Mesenchymal stem cell (in vitro differentiated cells and primary cell): ENCODE measurements around the gene SLF1.

Source experiments
- DNase-seq: peaks from one replicate; pipeline ENCODE4 v3.0.0-alpha.2; 2013
- H2AFZ ChIP-seq: one replicate; pipeline ENCODE4 v1.6.1; 2013; ENCODE audit warnings: low read depth, mild to moderate bottlenecking, control low read depth, inconsistent platforms, low read length, moderate library complexity
- H2AK5ac ChIP-seq: 2 replicates; pipeline ENCODE4 v1.6.1; 2013; ENCODE audit warnings: low read length, moderate library complexity, mild to moderate bottlenecking, inconsistent platforms; ENCODE audit not compliant: severe bottlenecking
- H2BK120ac ChIP-seq: one replicate; pipeline ENCODE4 v1.6.1; 2013; ENCODE audit warnings: low read depth, mild to moderate bottlenecking, inconsistent platforms, low read length, moderate library complexity
- H2BK12ac ChIP-seq, 2 experiments: one replicate each; pipeline ENCODE4 v1.6.1; 2013; ENCODE audit warnings: inconsistent platforms in 2 of 2, low read length in 2 of 2, mild to moderate bottlenecking in 2 of 2, moderate library complexity in 2 of 2, control low read depth in 1 of 2
- H2BK15ac ChIP-seq: one replicate; pipeline ENCODE4 v1.6.1; 2013; ENCODE audit warnings: mild to moderate bottlenecking, low read depth, inconsistent platforms; ENCODE audit not compliant: poor library complexity, severe bottlenecking
- H2BK5ac ChIP-seq: 2 replicates; pipeline ENCODE4 v1.6.1; 2013; ENCODE audit warnings: low read depth, mild to moderate bottlenecking, low read length, control low read depth, inconsistent platforms; ENCODE audit not compliant: poor library complexity, severe bottlenecking
- H3K14ac ChIP-seq, 2 experiments: one replicate each; pipeline ENCODE4 v1.6.1; 2013; ENCODE audit warnings: inconsistent platforms in 2 of 2, low read length in 2 of 2, control low read depth in 1 of 2, mild to moderate bottlenecking in 1 of 2, moderate library complexity in 1 of 2
- H3K18ac ChIP-seq, 2 experiments: one replicate each; pipeline ENCODE4 v1.6.1; 2013; ENCODE audit warnings: inconsistent platforms in 2 of 2, low read length in 2 of 2, control low read depth in 1 of 2, low read depth in 1 of 2, mild to moderate bottlenecking in 1 of 2
- H3K23ac ChIP-seq, 2 experiments: one replicate each; pipeline ENCODE4 v1.6.1; 2013; ENCODE audit warnings: inconsistent platforms in 2 of 2, low read length in 2 of 2, mild to moderate bottlenecking in 2 of 2, moderate library complexity in 2 of 2, control low read depth in 1 of 2
- H3K27ac ChIP-seq: 2 replicates; pipeline ENCODE4 v1.5.1; 2013; ENCODE audit warnings: mild to moderate bottlenecking, moderate library complexity, low read length, control low read depth, inconsistent platforms; ENCODE audit not compliant: poor library complexity, severe bottlenecking
- H3K27me3 ChIP-seq, 2 experiments: 2 replicates each; pipeline versions ENCODE4 v1.6.1 to v1.7.0; 2013; ENCODE audit warnings: low read length in 2 of 2, mild to moderate bottlenecking in 2 of 2, moderate library complexity in 2 of 2, control low read depth in 1 of 2, inconsistent platforms in 1 of 2; ENCODE audit not compliant: control insufficient read depth in 1 of 2, insufficient read depth in 1 of 2
- H3K36me3 ChIP-seq, 2 experiments: 2 replicates each; pipeline versions ENCODE4 v1.6.1 to v1.7.0; 2013; ENCODE audit warnings: low read length in 2 of 2, control low read depth in 1 of 2, inconsistent platforms in 1 of 2, low read depth in 1 of 2, mild to moderate bottlenecking in 1 of 2; ENCODE audit not compliant: insufficient read depth in 2 of 2, control insufficient read depth in 1 of 2
- H3K4ac ChIP-seq, 2 experiments: one replicate each; pipeline ENCODE4 v1.6.1; 2013; ENCODE audit warnings: inconsistent platforms in 2 of 2, low read length in 2 of 2, mild to moderate bottlenecking in 2 of 2, moderate library complexity in 2 of 2, control low read depth in 1 of 2, low read depth in 1 of 2
- H3K4me1 ChIP-seq: 2 replicates; pipeline ENCODE4 v1.6.1; 2013; ENCODE audit warnings: low read depth, low read length, control low read depth; ENCODE audit not compliant: control insufficient read depth, insufficient read depth
- H3K4me2 ChIP-seq: 2 replicates; pipeline ENCODE4 v1.6.1; 2013; ENCODE audit warnings: low read length, mild to moderate bottlenecking, inconsistent platforms; ENCODE audit not compliant: poor library complexity, severe bottlenecking
- H3K4me3 ChIP-seq, 2 experiments: 2 replicates each; pipeline versions ENCODE4 v1.5.1 to v1.7.0; 2013; ENCODE audit warnings: low read length in 2 of 2, mild to moderate bottlenecking in 2 of 2, control low read depth in 1 of 2, low read depth in 1 of 2; ENCODE audit not compliant: insufficient read depth in 1 of 2
- H3K79me1 ChIP-seq: replicated peaks from 2 replicates; pipeline ENCODE4 v1.6.1; 2013; ENCODE audit warnings: mild to moderate bottlenecking, control low read depth, low read length, inconsistent platforms; ENCODE audit not compliant: poor library complexity, severe bottlenecking
- H3K9ac ChIP-seq: 2 replicates; pipeline ENCODE4 v1.7.0; 2013; ENCODE audit warnings: mild to moderate bottlenecking, low read length, moderate library complexity
- H3K9me3 ChIP-seq: 2 replicates; pipeline ENCODE4 v1.7.0; 2013; ENCODE audit warnings: mild to moderate bottlenecking, low read length; ENCODE audit not compliant: control insufficient read depth
- H4K8ac ChIP-seq: one replicate; pipeline ENCODE4 v1.6.1; 2013; ENCODE audit warnings: inconsistent platforms, mild to moderate bottlenecking, low read length, moderate library complexity
- H4K91ac ChIP-seq: one replicate; pipeline ENCODE4 v1.6.1; 2013; ENCODE audit warnings: mild to moderate bottlenecking, low read length, inconsistent platforms
- WGBS: methylation state at CpG from one replicate; pipeline ENCODE4 v1.1.7; 2013; ENCODE audit warnings: mixed read lengths; 5-methylcytosine and 5-hydroxymethylcytosine counted together

The SLF1 gene

DNA sequence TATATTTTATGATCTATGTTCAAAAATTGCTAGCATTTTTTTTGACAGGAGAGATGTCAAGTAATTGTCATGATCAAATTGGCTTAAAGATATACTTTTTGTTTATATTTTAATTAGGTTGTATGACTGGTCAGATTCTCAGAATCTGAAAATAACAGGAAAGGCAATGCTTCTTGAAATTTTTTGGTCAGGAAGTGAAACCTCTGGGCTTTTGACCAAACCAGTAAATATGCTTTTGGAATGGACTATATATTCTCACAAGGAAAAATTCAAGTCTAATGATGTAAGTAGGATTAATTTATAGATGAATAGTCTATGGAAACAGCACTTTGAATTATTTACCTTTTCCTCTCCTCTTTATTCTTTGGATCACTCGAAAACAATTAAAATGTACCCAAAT, 52.3 kb downstream of the SLF1 start:
- Histone ChIP-seq H3K14ac (no peak overlapping the region), H2BK5ac (no peak overlapping the region), H4K91ac (no peak overlapping the region), H3K27me3 (no peaks in the 10 kb centered on the region), H3K79me1 (no peaks in the 10 kb centered on the region), H3K4me3 (no peak overlapping the region), H2BK120ac (no peak overlapping the region), H2AFZ (no peak overlapping the region), H3K36me3 (peaks cover 0 to 5% of the 10 kb centered on the region in 2 experiments), H3K4me2 (no peak overlapping the region), H4K8ac (no peak overlapping the region), H2BK12ac (no peak overlapping the region), H2AK5ac (no peak overlapping the region), H3K23ac (no peak overlapping the region), H3K9ac (no peak overlapping the region), H3K4me1 (no peaks in the 10 kb centered on the region), H3K18ac (no peak overlapping the region), H3K27ac (no peak overlapping the region), H3K9me3 (no peaks in the 10 kb centered on the region), H3K4ac (no peak overlapping the region), H2BK15ac (no peak overlapping the region)
- no CpG with 5 or more reads among the region's 1 CpG for WGBS
- no peak for DNase-seq

DNA sequence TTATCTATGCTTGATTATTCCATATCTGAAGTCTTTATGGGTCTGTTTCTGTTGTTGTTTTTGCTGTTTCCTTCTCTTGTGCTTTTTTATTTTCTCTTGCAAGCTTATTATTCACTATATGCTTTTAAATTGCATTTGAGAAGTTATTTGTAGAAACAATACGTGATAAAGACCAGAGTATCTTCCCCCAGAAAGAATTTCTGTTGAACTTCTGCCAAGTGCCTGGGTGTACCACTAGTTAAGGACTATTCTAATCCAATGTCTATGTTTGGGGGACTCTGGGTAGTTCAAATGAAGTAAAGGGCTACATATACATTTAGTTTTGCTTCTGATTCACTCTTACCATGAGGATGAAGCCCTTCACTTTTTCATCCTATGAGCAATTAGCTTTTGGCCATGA, 54.3 kb downstream of the SLF1 start:
- H2BK120ac ChIP-seq: no peak overlapping the region
- H3K27me3 ChIP-seq: no peaks in the 10 kb centered on the region
- peaks cover 0 to 5% of the 10 kb centered on the region in 2 experiments for H3K36me3 ChIP-seq
- H3K4ac ChIP-seq: no peak overlapping the region
- H4K8ac ChIP-seq: no peak overlapping the region
- H3K4me3 ChIP-seq: no peak overlapping the region
- 100% methylated on average over 1 of the region's 1 CpG for WGBS
- H4K91ac ChIP-seq: no peak overlapping the region
- no peak overlapping the region for H2AK5ac ChIP-seq
- H2BK12ac ChIP-seq: no peak overlapping the region
- no peak overlapping the region for H3K14ac ChIP-seq
- no peak overlapping the region for H2BK5ac ChIP-seq
- no peaks in the 10 kb centered on the region for H3K79me1 ChIP-seq
- no peaks in the 10 kb centered on the region for H3K9me3 ChIP-seq
- no peak overlapping the region for H2BK15ac ChIP-seq
- H3K18ac ChIP-seq: no peak overlapping the region
- no peak overlapping the region for H3K9ac ChIP-seq
- H3K27ac ChIP-seq: no peak overlapping the region
- H3K4me1 ChIP-seq: no peaks in the 10 kb centered on the region
- H3K4me2 ChIP-seq: no peak overlapping the region
- no peak for DNase-seq
- no peak overlapping the region for H2AFZ ChIP-seq
- H3K23ac ChIP-seq: no peak overlapping the region

DNA sequence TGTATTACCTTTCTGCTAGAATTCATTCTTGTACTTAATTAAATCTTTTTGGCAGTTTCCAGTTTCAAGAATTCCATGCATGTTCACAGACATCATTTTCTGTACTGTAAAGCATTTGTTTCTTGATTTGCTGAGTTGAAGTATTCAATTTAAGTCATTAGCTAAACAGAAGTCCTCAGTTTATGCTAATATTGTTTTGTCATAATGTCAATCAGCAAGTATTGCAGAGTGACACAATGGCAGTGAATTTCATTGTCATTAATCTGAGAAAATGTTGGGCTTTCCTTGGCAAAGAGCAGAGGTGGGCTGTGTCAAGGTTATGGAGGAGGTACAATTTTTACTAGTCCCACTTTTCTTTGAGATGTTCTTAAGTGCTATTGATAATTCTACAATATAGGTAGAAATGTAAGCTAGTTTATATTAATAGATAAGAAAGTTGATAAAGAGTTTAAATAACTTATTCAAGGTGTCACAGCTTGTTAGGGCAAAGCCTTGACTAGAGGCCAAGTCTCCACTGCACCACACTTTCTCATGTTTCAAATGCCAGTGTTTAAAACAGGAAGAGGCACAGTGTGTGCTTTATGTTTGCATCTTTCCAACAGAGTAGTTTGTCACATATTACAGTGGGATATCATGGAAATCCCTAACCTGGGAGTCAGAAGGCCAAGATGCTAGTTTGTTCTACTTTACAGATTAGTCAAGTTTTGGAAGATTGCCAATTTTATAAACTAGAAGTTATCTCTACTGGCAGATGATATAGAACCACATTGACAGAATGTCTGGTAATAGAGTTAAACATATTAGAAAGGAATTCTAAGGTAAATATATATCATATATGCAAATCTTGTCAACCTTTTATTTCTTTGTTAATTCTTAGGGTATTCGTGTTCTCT, 56.3 kb downstream of the SLF1 start:
- Histone ChIP-seq H3K27me3 (no peaks in the 10 kb centered on the region), H2BK15ac (no peak overlapping the region), H3K36me3 (no peaks in the 10 kb centered on the region), H4K91ac (no peak overlapping the region), H3K27ac (no peak overlapping the region), H3K79me1 (no peaks in the 10 kb centered on the region), H3K9me3 (no peaks in the 10 kb centered on the region), H3K23ac (no peak overlapping the region), H4K8ac (no peak overlapping the region), H3K14ac (no peak overlapping the region), H2BK120ac (no peak overlapping the region), H2AK5ac (no peak overlapping the region), H3K4ac (no peak overlapping the region), H3K18ac (no peak overlapping the region), H3K4me3 (no peak overlapping the region), H3K4me1 (no peaks in the 10 kb centered on the region), H3K4me2 (no peak overlapping the region), H2AFZ (no peak overlapping the region), H2BK12ac (no peak overlapping the region), H2BK5ac (no peak overlapping the region), H3K9ac (no peak overlapping the region)
- no CpG with 5 or more reads among the region's 1 CpG for WGBS
- peak; percentile 18 for DNase-seq

DNA sequence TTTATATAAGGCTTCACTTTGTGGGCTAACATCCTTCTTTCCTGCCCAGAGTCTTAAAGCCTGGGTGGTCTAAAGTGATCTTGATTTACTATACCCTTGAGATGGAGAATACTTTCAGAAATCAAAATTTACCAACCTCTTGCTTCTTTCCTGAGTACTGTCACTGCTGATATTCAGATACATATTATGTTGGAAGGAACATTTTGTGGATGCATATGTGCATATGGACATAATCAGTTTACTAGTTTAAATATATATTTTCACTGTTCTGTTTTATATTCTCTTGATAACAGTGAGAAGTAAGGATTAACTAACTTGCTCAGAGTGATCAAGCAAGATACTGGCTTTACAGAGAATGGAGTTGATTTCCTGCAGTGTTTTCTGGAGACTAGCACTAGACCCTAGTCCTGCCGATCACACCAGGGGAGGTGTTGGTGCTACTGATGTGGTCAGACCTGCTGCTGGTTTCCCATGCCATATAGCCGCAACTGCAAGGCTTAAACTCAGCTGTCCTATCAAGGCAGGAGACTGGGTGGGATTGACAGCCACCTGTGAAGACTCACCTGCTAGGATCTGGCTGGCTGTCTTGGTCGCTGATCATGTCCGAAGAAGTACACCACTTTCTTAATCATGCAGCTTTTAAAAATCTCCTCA, 57.6 kb downstream of the SLF1 start:
- Histone ChIP-seq H3K9ac (no peak overlapping the region), H3K36me3 (no peaks in the 10 kb centered on the region), H3K18ac (no peak overlapping the region), H3K27ac (no peak overlapping the region), H2AFZ (no peak overlapping the region), H3K14ac (peak overlapping the region in 1 of 2 experiments; percentile 58), H3K4me1 (no peaks in the 10 kb centered on the region), H2BK15ac (no peak overlapping the region), H3K9me3 (no peaks in the 10 kb centered on the region), H4K91ac (no peak overlapping the region), H2BK120ac (no peak overlapping the region), H3K4me3 (no peak overlapping the region), H3K4ac (no peak overlapping the region), H2BK12ac (no peak overlapping the region), H3K4me2 (no peak overlapping the region), H3K23ac (no peak overlapping the region), H3K79me1 (no peaks in the 10 kb centered on the region), H2BK5ac (no peak overlapping the region), H2AK5ac (no peak overlapping the region), H3K27me3 (no peaks in the 10 kb centered on the region), H4K8ac (no peak overlapping the region)
- no peak for DNase-seq
- whole genome bisulfite sequencing: 96% methylated on average over 4 of the region's 4 CpGs
